Urinary bladder (tissue), 4 donors: ENCODE results near the gene ADIPOR2. TPM values are rescaled to one million over a fixed set of nuclear protein-coding genes. Genes with fewer than 3 reads are reported as not detected.
A peak's percentile ranks its signal among the peaks of the same experiment; 100 is the strongest.
"Not testable (repeated sequence)": the region's sequence is repeated elsewhere in the genome, so short reads cannot be mapped to it uniquely, and the experiment has no call there.

Source experiments
- DNase-seq: peaks from one replicate; pipeline ENCODE4 v3.0.0-alpha.2; 2015; ENCODE audit errors: extremely low spot score
- H3K27ac ChIP-seq: one replicate; pipeline ENCODE4 v1.5.1; 2013; ENCODE audit warnings: low read depth, mild to moderate bottlenecking, moderate library complexity
- H3K36me3 ChIP-seq: one replicate; pipeline ENCODE4 v1.6.1; 2013; ENCODE audit warnings: mild to moderate bottlenecking, moderate library complexity; ENCODE audit not compliant: insufficient read depth
- H3K4me1 ChIP-seq: one replicate; pipeline ENCODE4 v1.6.1; 2013; ENCODE audit warnings: mild to moderate bottlenecking, moderate library complexity; ENCODE audit not compliant: insufficient read depth
- H3K4me3 ChIP-seq: one replicate; pipeline ENCODE4 v1.5.1; 2013; ENCODE audit warnings: low read depth, low read length
- WGBS: extraction: QIAGEN DNeasy Blood & Tissue Kit; methylation state at CpG from one replicate; pipeline ENCODE4 v1.1.7; 2013; 5-methylcytosine and 5-hydroxymethylcytosine counted together
- polyA plus RNA-seq: library from polyadenylated mRNA; stranded (reverse); fragments of 200-250 nt; gene quantifications from one replicate; pipeline ENCODE4 v1.2.3, GENCODE V29; 2013
- total RNA-seq: library from RNA; depleted of rRNA; stranded (reverse); fragments of >200 nt; gene quantifications from one replicate; pipeline ENCODE4 v1.2.3, GENCODE V29; 2014
- donor health status: healthy with polysubstance abuse.
- donor health status: healthy.

Gene ADIPOR2
- total and polyA plus RNA-seq, 2 donors = 38.1 to 50.5 TPM

DNA sequence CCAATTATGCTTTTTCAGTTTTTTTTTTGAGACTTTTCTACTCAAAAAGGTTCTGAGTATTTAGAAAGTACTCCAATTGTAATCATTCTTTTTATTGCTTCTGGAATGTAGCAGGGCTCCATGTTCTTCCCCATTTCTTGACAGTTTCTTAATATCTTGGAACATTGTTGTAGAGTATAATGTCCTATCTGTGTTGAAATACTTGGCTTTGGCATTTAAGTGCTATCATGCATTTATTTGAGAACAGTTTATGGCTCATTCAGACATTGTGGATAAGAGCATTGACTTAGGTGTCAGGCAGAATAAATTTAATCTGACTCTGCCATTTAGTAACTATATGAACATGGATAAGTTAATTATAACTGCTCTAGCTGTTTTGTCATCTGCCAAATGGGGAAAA is 28.3 kb downstream of the ADIPOR2 start:
- no peaks in the 10 kb centered on the region for H3K4me1 ChIP-seq
- no peaks in the 10 kb centered on the region for H3K36me3 ChIP-seq
- H3K27ac ChIP-seq = no peak overlapping the region
- no peak for DNase-seq
- no peak overlapping the region for H3K4me3 ChIP-seq

DNA sequence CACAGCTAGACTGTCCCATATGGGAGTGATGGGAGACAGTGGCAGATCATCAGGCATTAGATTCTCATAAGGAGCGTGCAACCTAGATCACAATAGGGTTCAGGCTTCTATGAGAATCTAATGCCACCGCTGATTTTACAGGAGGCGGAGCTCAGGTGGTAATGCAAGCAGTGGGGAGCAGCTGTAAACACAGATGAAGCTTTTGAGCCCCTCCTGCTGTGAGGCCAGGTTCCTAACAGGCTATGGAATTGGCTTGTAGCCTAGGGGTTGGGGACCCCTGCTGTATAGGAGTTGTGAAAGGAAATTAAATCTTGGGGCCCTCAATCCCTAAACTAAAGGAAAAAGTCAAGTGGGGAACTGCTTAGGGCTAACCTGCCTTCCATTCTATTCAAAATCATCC is 29.6 kb downstream of the ADIPOR2 start:
- WGBS = 96% methylated on average over 3 of the region's 3 CpGs
- Histone ChIP-seq H3K36me3 (no peaks in the 10 kb centered on the region), H3K4me3 (no peak overlapping the region), H3K27ac (no peak overlapping the region), H3K4me1 (no peaks in the 10 kb centered on the region)
- no peak for DNase-seq

DNA sequence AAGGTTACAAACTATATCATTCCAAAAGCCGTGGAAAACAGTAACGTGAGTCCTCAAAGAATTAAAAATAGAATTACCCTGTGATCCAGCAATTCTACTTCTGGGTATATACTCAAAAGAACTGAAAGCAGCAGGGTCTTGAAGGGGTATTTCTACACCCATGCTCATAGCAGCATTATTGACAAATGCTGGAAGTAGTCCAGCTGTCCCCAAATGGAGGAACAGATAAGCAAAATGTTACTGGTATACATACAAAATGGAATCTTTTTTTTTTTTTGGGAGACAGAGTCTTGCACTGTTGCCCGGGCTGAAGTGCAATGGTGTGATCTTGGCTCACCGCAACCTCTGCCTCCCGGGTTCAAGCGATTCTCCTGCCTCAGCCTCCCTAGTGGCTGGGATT is 32.9 kb downstream of the ADIPOR2 start:
- Histone ChIP-seq H3K36me3 (peaks cover 3% of the 10 kb centered on the region), H3K4me3 (no peak overlapping the region), H3K4me1 (no peaks in the 10 kb centered on the region), H3K27ac (no peak overlapping the region)
- DNase-seq = no peak
- 86% methylated on average over 6 of the region's 6 CpGs for WGBS

DNA sequence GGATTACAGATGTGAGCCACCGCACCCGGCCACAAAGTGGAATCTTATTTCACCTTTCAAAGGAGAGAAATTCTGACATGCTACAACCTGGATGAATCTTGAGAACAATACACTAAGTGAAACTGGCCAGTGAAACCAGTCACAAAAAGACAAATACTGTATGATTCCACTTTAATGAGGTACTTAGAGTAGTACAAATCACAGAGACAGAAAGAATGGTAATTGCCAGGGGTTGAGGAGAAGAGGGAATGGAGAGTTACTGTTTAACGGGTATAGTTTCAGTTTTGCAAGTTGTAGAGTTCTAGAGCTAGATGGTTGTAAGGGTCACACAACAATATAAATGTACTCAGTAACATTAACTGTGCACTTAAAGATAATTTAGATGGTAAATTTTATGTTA is 33.4 kb downstream of the ADIPOR2 start:
- WGBS = 96% methylated on average over 3 of the region's 3 CpGs
- no peak overlapping the region for H3K4me3 ChIP-seq
- no peak overlapping the region for H3K27ac ChIP-seq
- DNase-seq = no peak
- no peaks in the 10 kb centered on the region for H3K4me1 ChIP-seq
- H3K36me3 ChIP-seq = peaks cover 3% of the 10 kb centered on the region

DNA sequence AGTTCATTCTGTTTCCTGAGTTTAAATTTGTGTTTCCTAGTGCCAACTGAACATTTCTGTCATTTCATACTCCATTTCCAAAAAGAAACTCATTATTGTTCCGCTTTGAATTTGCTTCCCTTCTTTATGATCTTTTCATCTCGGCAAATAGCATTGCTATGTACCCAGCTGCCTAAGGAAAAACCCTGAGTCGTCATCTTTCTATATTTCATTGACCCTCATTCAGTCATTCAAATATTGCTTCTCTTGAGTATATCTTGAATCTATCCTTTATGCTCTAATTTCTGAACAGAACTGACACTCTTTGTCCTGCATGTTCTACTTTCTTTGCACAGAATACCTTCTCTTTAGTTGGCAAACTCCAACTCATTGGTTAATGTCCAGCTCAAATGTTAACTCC is 35.9 kb downstream of the ADIPOR2 start:
- WGBS = 88% methylated on average over 3 of the region's 3 CpGs
- H3K27ac ChIP-seq = no peak overlapping the region
- no peak overlapping the region for H3K4me3 ChIP-seq
- no peak for DNase-seq
- H3K4me1 ChIP-seq = no peaks in the 10 kb centered on the region
- peaks cover 3% of the 10 kb centered on the region for H3K36me3 ChIP-seq

DNA sequence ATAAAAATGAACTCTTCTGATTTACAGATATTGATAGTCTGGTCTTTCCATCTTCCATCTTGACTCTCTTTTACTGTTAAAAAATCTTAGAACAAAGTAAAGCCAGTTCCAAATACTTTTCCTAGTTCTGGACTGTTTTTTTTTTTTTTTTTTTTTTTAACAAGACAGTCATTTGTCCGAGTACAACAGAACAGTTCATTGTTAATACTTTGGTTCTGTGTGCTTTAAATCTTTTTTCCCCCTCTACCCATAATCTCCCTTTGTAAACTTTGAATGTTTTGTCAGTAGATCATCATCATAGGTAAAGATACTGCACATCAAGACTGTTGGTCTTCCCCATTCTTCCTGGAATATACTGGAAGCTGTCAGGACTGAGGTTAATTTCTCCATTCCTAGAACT is 38.0 kb downstream of the ADIPOR2 start:
- Histone ChIP-seq H3K4me3 (no peak overlapping the region), H3K4me1 (no peaks in the 10 kb centered on the region), H3K27ac (no peak overlapping the region), H3K36me3 (peaks cover 3% of the 10 kb centered on the region)
- WGBS = 88% methylated on average over 1 of the region's 1 CpG
- DNase-seq = no peak

DNA sequence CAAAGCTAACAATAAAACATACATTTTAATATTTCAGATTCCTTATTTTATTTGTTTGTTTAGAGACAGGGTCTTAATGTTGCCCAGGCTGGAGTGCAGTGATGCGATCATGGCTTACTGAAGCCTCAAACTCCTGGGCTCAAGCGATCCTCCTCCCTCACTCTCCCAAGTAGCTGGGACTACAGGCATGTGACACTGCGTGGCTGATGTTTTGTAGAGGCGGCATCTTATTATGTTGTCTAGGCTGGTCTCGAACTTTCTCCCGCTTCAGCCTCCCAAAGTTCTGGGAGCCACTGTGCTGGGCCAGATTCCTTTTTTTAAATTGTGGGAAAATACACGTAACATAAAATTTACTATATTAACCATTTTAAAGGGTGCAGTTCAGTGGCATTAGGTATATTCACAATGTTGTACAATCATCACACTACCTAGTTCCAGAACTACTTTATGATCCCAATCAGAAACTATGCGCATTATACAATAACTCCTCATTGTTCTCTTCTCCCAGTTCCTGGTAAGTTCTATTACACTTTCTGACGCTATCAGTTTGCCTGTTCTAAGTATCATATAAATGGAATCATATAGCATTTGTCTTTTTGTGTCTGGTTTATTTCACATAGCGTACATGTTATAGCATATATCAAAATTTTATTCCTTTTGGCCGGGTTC is 40.3 kb downstream of the ADIPOR2 start:
- DNase-seq = no peak
- Histone ChIP-seq H3K36me3 (peaks cover 3% of the 10 kb centered on the region), H3K27ac (no peak overlapping the region), H3K4me1 (no peaks in the 10 kb centered on the region), H3K4me3 (no peak overlapping the region)
- WGBS = 91% methylated on average over 11 of the region's 11 CpGs

DNA sequence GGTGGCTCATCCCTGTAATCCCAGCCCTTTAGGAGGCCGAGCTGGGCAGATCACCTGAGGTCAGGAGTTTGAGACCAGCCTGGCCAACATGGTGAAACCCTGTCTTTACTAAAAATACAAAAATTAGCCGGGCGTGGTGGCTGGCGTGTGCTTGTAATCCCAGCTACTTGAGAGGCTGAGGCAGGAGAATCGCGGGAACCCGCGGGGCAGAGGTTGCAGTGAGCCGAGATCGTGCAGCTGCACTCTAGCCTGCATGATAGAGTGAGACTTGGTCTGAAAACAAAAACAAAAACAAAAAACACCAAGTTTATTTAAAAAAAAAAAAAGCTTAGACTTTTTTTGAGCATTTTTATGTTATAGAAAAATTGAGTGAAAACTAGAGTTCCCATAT is 40.8 kb downstream of the ADIPOR2 start:
- not testable (repeated sequence) for H3K27ac ChIP-seq, DNase-seq
- 95% methylated on average over 10 of the region's 10 CpGs for WGBS

DNA sequence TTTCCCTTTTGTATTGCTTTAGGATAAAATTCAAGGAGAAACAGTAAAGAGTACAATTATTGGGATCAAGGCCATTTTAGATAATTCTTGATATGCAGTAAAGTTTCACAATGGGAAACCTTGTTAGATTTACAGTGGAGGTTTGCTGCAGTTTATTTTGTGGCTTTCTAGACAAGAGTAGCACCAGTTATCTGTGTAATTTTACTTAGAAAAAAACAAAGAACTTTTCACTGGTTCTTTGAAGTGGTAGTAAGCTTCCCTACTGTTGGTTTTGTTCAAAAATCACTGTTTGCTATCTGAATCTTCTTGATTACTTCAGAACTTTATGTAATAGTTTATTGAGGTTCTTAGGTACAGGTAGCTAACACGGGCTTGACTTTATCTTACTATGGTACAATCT is 42.0 kb downstream of the ADIPOR2 start:
- Histone ChIP-seq H3K4me1 (no peaks in the 10 kb centered on the region), H3K27ac (no peak overlapping the region), H3K36me3 (no peaks in the 10 kb centered on the region), H3K4me3 (no peak overlapping the region)
- no peak for DNase-seq
- 75% methylated on average over 1 of the region's 1 CpG for WGBS

More for the DNA sequence above, 40.8 kb downstream of the ADIPOR2 start:
- not testable (repeated sequence) for H3K4me3 ChIP-seq, H3K36me3 ChIP-seq, H3K4me1 ChIP-seq

DNA sequence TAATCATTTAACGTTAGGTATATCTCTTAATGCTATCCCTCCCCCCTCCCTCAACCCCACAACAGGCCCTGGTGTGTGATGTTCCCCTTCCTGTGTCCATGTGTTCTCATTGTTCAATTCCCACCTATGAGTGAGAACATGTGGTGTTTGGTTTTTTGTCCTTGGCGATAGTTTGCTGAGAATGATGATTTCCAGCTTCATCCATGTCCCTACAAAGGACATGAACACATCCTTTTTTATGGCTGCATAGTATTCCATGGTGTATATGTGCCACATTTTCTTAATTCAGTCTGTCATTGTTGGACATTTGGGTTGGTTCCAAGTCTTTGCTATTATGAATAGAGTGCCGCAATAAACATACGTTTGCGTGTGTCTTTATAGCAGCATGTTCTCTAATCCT is 42.8 kb downstream of the ADIPOR2 start:
- H3K4me3 ChIP-seq, H3K36me3 ChIP-seq, H3K27ac ChIP-seq, H3K4me1 ChIP-seq, DNase-seq: not testable (repeated sequence)
- WGBS = 99% methylated on average over 5 of the region's 5 CpGs

DNA sequence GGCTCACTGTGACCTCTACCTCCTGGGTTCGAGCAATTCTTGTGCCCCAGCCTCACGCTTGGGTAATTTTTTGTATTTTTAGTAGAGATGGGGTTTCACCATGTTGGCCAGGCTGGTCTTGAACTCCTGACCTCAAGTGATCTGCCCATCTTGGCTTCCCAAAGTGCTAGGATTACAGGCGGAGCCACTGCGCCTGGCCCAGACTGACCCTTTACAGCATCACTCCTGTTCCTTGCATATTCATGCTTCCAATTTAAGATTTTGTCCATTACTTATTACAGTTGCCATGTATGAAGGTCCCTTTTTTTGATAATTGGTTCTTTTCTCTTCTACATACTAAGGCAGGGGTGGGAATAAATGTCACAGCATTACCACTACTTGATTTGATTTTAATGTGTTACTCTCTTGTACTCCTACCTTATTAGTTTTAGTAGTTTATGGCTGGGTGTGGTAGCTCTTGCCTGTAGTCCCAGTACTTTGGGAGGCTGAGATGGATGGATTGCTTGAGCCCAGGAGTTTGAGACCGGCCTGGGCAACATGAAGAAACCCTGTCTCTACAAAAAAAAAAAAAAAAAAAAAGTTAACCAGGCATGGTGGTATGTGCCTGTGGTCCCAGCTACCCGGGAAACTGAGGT is 46.9 kb downstream of the ADIPOR2 start:
- H3K36me3 ChIP-seq = no peaks in the 10 kb centered on the region

DNA sequence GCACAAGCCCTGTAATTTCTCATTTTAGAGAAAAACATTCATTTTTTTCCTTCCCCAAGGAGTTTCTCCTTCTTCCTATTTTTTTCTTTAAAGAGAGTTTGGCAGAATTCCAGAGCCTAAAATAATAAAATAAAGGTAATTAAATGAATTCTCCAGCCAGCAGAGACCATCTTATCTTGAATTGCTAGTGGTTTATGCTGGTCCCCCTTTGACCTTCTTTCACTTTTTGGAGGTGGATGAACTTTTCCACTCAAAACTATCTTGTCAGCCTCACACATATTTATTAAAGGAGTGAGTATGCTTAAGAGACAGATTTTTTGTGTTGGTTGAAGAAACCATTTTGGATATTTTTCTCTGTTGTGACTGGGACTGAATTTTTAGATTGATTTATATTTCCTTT is 47.6 kb downstream of the ADIPOR2 start:
- Histone ChIP-seq H3K4me3 (no peak overlapping the region), H3K4me1 (no peaks in the 10 kb centered on the region), H3K36me3 (no peaks in the 10 kb centered on the region), H3K27ac (no peak overlapping the region)
- DNase-seq = no peak

More for the DNA sequence above, 46.9 kb downstream of the ADIPOR2 start:
- Histone ChIP-seq H3K4me1 (no peaks in the 10 kb centered on the region), H3K4me3 (no peak overlapping the region), H3K27ac (no peak overlapping the region)
- no peak for DNase-seq
- 89% methylated on average over 6 of the region's 6 CpGs for WGBS

DNA sequence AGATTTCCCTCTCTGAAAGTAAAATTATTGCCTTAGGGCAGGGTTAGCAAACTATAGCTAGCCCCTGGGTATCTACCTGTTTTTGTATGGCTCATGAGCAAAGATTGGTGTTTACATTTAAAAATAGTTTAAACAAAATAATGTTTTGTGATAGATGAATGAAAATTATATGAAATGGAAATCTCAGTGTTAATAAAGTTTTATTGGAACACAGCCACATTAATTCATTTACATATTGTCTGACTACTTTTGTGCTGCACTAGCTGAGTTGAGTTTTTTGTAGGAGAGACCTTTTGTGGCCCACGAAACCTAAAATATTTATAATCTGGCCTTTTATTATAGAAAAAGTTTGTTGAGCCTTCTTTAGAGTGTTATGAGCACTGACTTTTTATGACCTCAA is 48.5 kb downstream of the ADIPOR2 start:
- Histone ChIP-seq H3K4me1 (no peaks in the 10 kb centered on the region), H3K27ac (no peak overlapping the region), H3K36me3 (no peaks in the 10 kb centered on the region), H3K4me3 (no peak overlapping the region)
- DNase-seq = no peak
- 100% methylated on average over 1 of the region's 1 CpG for WGBS

DNA sequence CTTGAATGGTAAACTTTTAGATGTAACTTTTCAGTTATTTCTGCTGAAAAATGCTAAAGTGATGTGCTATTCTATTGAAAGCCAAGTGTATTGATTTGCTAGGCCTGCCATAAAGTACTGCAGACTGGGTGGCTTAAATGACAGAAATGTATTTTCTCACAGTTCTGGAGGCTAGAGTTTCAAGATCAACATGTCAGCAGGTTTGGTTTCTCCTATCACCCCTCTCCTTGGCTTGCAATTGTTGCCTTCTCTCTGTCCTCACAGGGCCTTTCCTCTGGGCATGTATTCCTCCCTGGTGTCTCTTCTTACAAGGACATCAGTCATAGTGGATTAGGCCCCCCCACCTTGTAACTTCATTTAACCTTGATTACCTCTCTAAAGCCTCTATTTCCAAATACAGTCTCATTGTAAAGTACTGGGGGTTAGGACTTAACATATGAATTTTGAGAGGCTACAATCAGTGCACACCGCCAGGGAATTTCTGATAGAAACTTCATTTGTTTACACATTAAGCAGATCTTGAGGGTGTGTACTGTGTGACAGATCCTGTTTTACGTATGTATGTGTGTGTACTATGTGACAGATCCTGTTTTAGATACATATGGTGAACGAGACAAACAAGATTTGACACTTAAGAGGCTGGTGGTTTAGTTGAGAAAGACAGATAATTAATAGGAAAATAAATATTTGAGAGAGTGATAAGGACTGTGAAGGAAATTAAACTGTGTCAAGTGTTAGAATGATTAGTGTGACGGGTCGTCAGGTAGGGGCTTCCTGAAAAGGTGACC is 49.5 kb downstream of the ADIPOR2 start:
- Histone ChIP-seq H3K36me3 (no peaks in the 10 kb centered on the region), H3K27ac (no peak overlapping the region), H3K4me1 (no peaks in the 10 kb centered on the region), H3K4me3 (no peak overlapping the region)
- WGBS = 84% methylated on average over 5 of the region's 5 CpGs
- DNase-seq = peak; percentile 11
